ENCODE data around the gene ATP8B4.

The ATP8B4 gene

DNA sequence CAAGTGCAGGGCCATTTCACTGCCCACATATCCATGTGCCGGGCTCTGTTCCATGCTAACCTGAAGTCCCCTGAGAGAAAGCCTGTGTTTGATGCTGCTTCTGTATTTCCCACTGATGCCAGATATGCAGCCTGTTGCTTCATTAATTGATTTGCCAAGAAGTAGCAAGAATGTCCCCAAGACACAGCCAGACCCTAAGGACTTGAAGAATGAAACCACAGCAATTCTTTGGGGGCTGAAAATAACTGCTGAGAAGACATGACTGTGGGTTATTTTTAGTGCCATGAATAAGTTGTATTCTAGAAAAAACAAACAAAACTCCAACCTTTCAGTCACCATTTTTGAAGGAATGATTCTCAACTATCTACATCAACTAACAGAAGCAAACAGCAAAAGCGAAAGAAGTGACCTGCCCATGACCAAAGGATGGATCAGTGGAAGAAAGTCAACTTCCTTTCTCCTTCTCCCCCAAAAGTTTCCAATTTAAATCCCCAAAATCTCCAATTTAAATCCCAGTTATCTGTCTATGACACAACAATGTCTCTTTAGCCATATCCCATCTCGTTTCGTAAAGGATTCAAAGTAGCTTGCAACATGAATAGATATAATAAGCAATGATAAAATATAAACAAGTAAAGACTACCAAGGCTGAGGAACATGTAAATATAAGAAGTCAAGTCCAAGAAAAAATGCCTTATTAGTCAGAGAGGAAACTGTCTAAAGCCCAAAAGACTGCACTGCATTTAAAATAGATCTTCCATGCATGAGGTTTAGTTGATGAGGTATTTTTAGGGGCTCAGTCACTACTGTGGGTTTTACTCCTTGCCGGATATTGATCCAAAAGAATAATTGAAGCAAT is 271.4 kb downstream of the ATP8B4 start:
- no peak for DNase-seq

- no peak for DNase-seq
Observed at GRCh38 chr15:49844390-49844789, 274.6 kb downstream of the ATP8B4 start.

DNA sequence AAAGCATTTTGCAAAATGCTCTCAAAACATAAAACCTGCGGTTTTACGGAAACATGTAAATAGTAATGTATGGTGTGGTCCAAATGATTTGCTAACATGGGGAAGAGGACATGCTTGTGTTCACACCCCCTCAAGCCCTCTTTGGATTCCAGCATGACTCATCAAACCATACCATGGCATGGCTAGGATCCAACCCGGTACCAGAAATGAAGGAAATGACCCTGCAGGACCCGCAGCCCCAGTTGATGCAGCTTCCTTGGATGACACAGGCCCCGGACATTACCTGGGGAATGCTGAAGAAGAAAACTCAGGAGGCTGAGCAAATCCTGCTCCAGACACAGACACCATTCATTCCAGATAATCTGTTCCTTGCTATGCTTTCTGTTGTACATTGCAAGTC is 275.3 kb downstream of the ATP8B4 start:
- DNase-seq, result no peak

GRCh38 chr15:49842031-49842730 is 276.9 kb downstream of the ATP8B4 start:
- no peak for DNase-seq

GRCh38 chr15:49832511-49832910 is 286.5 kb downstream of the ATP8B4 start:
- DNase-seq, result no peak

GRCh38 chr15:49831206-49831965 is 287.6 kb downstream of the ATP8B4 start:
- DNase-seq, result no peak

GRCh38 chr15:49830391-49830790 is 288.6 kb downstream of the ATP8B4 start:
- DNase-seq, result no peak

DNA sequence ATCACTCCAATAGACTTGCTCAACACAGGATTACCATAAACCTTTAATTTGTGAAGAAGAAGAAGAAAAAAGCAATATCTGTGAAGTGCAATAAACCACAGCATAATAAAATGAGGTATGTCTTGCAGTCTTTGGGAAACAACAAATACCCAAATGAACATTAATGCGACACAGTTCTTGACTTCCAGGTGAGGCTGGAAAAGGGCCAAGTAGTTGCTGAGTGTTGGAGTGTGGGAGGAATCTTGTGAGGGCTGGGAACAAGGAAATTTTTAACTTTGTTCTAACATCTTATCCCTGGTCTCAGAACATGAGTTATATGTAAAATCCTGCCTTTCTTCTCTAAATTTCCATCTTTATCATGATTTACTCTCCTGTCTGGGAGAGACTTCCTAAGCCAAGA is 291.7 kb downstream of the ATP8B4 start:
- no peak for DNase-seq

GRCh38 chr15:49826640-49827234 is 292.3 kb downstream of the ATP8B4 start:
- no peak for DNase-seq

- DNase-seq, result no peak
Observed at GRCh38 chr15:49824775-49825099, 294.3 kb downstream of the ATP8B4 start.

GRCh38 chr15:49823987-49824774 is 294.9 kb downstream of the ATP8B4 start:
- no peak for DNase-seq

DNA sequence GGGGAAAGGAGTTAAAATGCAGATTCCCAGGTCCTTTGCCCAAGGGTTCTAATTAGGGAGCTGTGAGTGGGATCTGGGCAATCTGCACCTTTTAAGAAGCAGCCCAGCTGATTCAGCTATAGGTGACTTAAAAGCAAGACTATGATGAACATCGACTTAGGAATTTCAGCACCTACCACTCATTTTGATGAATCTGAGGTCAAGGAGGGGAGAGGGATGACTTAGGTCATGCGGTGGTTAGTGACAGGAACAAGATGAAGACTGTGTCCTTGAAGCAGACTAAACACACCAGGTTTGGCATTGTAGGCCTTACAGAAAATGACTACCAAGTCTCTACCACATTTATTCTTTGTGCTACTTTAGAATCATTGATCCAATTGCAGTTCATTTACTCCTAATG is 301.9 kb downstream of the ATP8B4 start:
- no peak for DNase-seq

DNA sequence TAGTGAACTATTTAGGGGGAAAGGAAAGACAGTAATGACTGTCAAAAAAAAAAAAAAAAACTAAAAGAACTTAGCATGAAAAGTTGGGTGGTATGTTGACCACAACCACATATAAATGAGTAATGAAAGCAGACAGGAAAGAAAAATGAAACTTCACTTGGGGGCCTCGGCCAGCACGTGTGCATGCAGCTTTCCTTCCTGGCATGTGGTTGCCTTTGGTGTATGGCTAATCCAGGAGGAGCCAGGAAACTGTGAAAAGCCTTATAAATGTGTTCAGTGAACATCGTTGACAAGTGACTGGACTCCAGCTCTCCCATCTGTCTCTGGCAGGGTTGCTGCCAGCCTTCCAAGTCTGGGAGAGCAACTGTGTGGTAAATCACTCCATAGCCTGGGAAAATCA is 303.1 kb downstream of the ATP8B4 start:
- DNase-seq, result no peak

DNA sequence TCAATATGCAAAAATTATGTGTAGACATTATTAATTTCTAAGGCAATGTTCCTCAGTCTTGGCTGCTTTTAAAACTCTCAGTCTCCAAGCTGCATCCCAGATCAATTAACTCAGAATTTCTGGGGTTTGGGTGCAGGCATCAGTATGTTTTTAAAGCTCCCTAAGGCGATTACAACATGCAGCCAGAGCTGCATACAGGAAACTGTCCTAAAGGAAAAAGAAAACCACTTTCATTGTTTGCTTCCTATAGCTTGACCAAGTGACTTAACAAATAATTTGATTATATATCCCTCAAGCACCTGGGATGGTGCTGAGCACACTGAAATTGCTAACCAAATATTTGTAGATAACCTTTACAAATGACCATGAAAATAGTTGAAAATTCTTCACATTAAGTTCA is 303.5 kb downstream of the ATP8B4 start:
- no peak for DNase-seq

DNA sequence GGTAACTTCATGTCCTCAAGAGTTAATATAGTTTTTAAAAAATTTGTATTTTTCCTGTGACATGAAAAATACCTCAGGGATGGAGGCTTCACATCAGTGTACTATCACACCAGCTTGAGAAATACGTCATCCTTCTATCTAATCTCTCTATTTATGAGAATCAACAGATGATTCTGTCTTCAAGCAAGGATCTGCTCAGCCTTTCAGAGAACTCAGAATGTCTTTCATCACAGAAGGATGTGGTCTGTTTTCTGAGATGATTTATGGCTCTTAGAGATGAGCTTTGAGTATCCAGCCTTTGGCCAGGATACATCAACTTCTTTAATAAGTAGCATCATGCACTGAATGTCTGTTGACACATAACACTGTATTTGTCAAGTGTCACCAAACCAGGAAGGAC is 304.3 kb downstream of the ATP8B4 start:
- no peak for DNase-seq

GRCh38 chr15:49813625-49814024 is 305.4 kb downstream of the ATP8B4 start:
- no peak for DNase-seq

DNA sequence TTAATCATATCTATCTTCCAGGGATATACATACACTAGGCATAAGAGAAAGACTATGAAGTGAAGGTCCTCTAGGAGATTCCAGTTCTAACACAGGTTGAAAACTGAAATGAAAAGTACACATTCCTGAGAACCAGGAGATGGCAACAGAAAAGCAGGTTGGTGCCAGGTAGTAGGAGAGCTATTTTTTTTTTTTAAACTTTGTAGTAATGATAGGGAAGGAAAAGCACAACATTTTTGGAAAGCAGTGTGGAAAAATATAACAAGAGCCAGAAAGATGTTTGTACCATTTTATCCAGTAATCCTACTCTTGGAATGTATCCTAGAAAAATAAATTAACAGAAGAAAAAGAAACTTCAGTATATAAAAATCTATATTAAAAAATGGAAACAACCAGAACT is 308.3 kb downstream of the ATP8B4 start:
- no peak for DNase-seq

DNA sequence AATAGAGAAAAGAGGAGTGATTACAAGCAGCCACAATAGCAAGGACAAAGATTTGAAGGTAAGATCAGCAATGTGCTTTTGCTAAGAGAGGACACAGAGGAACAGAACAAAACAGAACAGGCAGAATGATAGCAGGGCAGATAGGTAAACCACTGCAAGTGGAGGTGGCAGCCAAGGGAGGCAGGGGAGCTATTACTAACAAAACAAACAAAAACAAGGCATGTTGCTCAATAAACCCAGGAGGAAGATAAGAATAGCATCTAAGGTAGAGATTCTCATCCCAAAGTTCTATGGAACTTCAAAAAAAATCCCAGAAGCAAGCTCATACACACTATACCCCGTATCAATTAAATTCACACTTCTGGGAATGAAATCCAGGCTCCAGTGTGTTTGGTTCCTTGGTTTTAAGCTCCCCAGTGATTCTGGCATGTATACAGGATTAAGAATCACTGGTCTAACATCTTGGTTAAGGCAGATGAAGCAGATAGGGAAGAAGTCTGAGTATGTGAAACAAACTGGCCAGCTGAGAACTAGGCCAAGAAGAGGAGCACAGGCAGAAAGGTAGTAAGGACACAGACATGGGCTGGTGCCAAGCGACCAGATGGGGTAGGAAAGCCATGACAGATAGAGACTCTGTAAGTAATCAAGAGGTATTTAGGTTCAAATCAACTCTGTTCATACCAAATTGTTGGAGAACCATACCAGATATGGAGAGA is 309.0 kb downstream of the ATP8B4 start:
- DNase-seq, result no peak

- no peak for DNase-seq
Observed at GRCh38 chr15:49808341-49808740, 310.7 kb downstream of the ATP8B4 start.

Measured in stimulated activated CD4-positive, alpha-beta T cell treated with anti-CD3 and anti-CD28 coated beads, Interleukin-2, amount 100 ng/mL, for 48 hours (primary cell).